HEK293 (cell line): ENCODE data around the gene SLC19A2.

ENCODE experiments used
- CTCF ChIA-PET: fragments of 350-600 bp; formaldehyde crosslinking; extraction: SDS; loops from one replicate; lab custom pipeline; 2021; ENCODE audit warnings: antibody characterized with exemption; lab: Yijun Ruan, JAX
- POLR2A ChIA-PET: fragments of 300-600 bp; formaldehyde crosslinking; extraction: SDS; loops from one replicate; lab custom pipeline; 2020; ENCODE audit warnings: antibody characterized with exemption, inconsistent platforms; lab: Yijun Ruan, JAX
- H3K27ac ChIP-seq: fragments of 200-500 bp; sonication (Bioruptor generic); 2 replicates; pipeline ENCODE4 v1.5.1; 2014; ENCODE audit warnings: low read depth, low read length, control low read depth, inconsistent platforms; ENCODE audit errors: extremely low read depth
- H3K36me3 ChIP-seq, 2 experiments: fragments of 200-500 bp in 1 of 2; sonication (Bioruptor generic) in 1 of 2; 1 replicate in 1 of 2; 2 replicates in 1 of 2; pipeline ENCODE4 v1.5.1; 2014 to 2017; ENCODE audit warnings: inconsistent platforms in 2 of 2, low read length in 2 of 2; ENCODE audit not compliant: control insufficient read depth in 2 of 2, insufficient read depth in 1 of 2
- H3K4me1 ChIP-seq: fragments of 200-500 bp; sonication (Bioruptor generic); 2 replicates; pipeline ENCODE4 v1.5.1; 2014; ENCODE audit warnings: mild to moderate bottlenecking, low read length, inconsistent platforms; ENCODE audit not compliant: control insufficient read depth, insufficient read depth
- H3K4me3 ChIP-seq: 2 replicates; pipeline ENCODE4 v1.5.1; 2011; ENCODE audit warnings: low read depth, mild to moderate bottlenecking, control low read depth, low read length, moderate library complexity
- H3K9me3 ChIP-seq: fragments of 200-500 bp; sonication (Bioruptor generic); 2 replicates; pipeline ENCODE4 v1.5.1; 2014; ENCODE audit warnings: low read depth, low read length, inconsistent platforms; ENCODE audit not compliant: control insufficient read depth, insufficient read depth
- BCL6B ChIP-seq: fragments of 450-650 bp; formaldehyde crosslinking; IDR thresholded peaks from 2 replicates; pipeline ENCODE4 v1.5.1; 2017; ENCODE audit warnings: missing biosample characterization, missing genetic modification characterization
- HIC1 ChIP-seq: fragments of 450-650 bp; formaldehyde crosslinking; IDR thresholded peaks from 2 replicates; pipeline ENCODE4 v1.5.1; 2016; ENCODE audit warnings: missing biosample characterization, missing genetic modification characterization
- OSR2 ChIP-seq: fragments of 450-650 bp; formaldehyde crosslinking; IDR thresholded peaks from 2 replicates; pipeline ENCODE4 v1.5.1; 2016; ENCODE audit warnings: missing biosample characterization, missing genetic modification characterization
- SETDB1 ChIP-seq: IDR thresholded peaks from one replicate; pipeline ENCODE4 v1.6.1; 2017; ENCODE audit warnings: mild to moderate bottlenecking, low read length, moderate library complexity, mixed read lengths; ENCODE audit not compliant: insufficient read length
- ZBTB21 ChIP-seq: fragments of 450-650 bp; formaldehyde crosslinking; IDR thresholded peaks from 2 replicates; pipeline ENCODE4 v1.5.1; 2017; ENCODE audit warnings: missing biosample characterization, missing genetic modification characterization
- ZIC2 ChIP-seq: fragments of 450-650 bp; formaldehyde crosslinking; IDR thresholded peaks from 2 replicates; pipeline ENCODE4 v1.5.1; 2016; ENCODE audit warnings: missing biosample characterization, missing genetic modification characterization
- ZNF155 ChIP-seq: fragments of 450-650 bp; formaldehyde crosslinking; IDR thresholded peaks from 2 replicates; pipeline ENCODE4 v1.5.1; 2016; ENCODE audit warnings: missing biosample characterization, missing genetic modification characterization
- ZNF211 ChIP-seq: fragments of 450-650 bp; formaldehyde crosslinking; IDR thresholded peaks from 2 replicates; pipeline ENCODE4 v1.5.1; 2016; ENCODE audit warnings: low read depth, missing biosample characterization, missing genetic modification characterization
- ZNF24 ChIP-seq: fragments of 450-650 bp; formaldehyde crosslinking; IDR thresholded peaks from 2 replicates; pipeline ENCODE4 v1.5.1; 2016; ENCODE audit warnings: missing biosample characterization, missing genetic modification characterization
- ZNF274 ChIP-seq, 2 experiments: fragments of 200-500 bp in 1 of 2; fragments of 450-650 bp in 1 of 2; sonication (Bioruptor generic) in 1 of 2; formaldehyde crosslinking in 1 of 2; IDR thresholded peaks; 2 replicates each; pipeline versions ENCODE4 v1.5.1 to v1.6.1; 2014 to 2016; ENCODE audit warnings: borderline replicate concordance in 1 of 2, inconsistent platforms in 1 of 2, low read length in 1 of 2, missing biosample characterization in 1 of 2, missing genetic modification characterization in 1 of 2
- ZNF341 ChIP-seq: fragments of 450-650 bp; formaldehyde crosslinking; IDR thresholded peaks from 2 replicates; pipeline ENCODE4; 2016; ENCODE audit warnings: low read depth, missing biosample characterization, missing genetic modification characterization
- ZNF433 ChIP-seq: fragments of 450-650 bp; formaldehyde crosslinking; IDR thresholded peaks from 2 replicates; pipeline ENCODE4 v1.5.1; 2016; ENCODE audit warnings: missing biosample characterization, missing genetic modification characterization, low read depth
- ZNF548 ChIP-seq: fragments of 450-650 bp; formaldehyde crosslinking; IDR thresholded peaks from 2 replicates; pipeline ENCODE4 v1.5.1; 2016; ENCODE audit warnings: missing biosample characterization, missing genetic modification characterization
- ZNF658 ChIP-seq: fragments of 450-650 bp; formaldehyde crosslinking; IDR thresholded peaks from 2 replicates; pipeline ENCODE4; 2016; ENCODE audit warnings: missing biosample characterization, missing genetic modification characterization
- ZNF785 ChIP-seq: fragments of 450-650 bp; formaldehyde crosslinking; IDR thresholded peaks from 2 replicates; pipeline ENCODE4 v1.5.1; 2016; ENCODE audit warnings: missing biosample characterization, missing genetic modification characterization
- ZNF792 ChIP-seq: fragments of 450-650 bp; formaldehyde crosslinking; IDR thresholded peaks from 2 replicates; pipeline ENCODE4 v1.5.1; 2016; ENCODE audit warnings: missing biosample characterization, missing genetic modification characterization
- ZNF837 ChIP-seq: fragments of 450-650 bp; formaldehyde crosslinking; IDR thresholded peaks from 2 replicates; pipeline ENCODE4 v1.5.1; 2016; ENCODE audit warnings: missing biosample characterization, missing genetic modification characterization
- TF ChIP-seq, protein P1 (sequence below): fragments of 450-650 bp; IDR thresholded peaks from 2 replicates; pipeline ENCODE4 v1.5.1; 2018; ENCODE audit warnings: missing biosample characterization, mild to moderate bottlenecking, missing genetic modification characterization
- TF ChIP-seq, protein P2 (sequence below): fragments of 450-650 bp; formaldehyde crosslinking; IDR thresholded peaks from 2 replicates; pipeline ENCODE4 v1.5.1; 2017; ENCODE audit warnings: missing biosample characterization, missing genetic modification characterization

SLC19A2 gene

DNA sequence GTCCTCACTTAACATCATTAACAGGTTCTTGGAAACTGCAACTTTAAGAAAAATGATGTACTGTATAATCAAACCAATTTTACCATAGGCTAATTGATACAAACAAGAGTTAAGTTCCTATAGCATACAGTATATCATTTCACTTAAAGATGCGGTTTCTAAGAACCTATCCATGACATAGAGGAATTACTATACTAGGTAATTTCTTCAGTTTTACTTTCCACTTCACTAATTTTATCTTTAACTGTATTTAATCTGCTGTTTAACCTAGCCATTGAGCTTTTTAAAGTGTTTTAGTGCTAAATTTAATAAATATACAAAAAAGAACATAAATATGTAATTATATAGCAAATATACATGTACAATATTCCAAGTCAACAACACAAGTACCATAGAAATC, 28.3 kb downstream of the SLC19A2 start:
- Histone ChIP-seq H3K4me3 (no peak overlapping the region), H3K27ac (no peak overlapping the region), H3K36me3 (no peaks in the 10 kb centered on the region), H3K4me1 (no peaks in the 10 kb centered on the region), H3K9me3 (no peaks in the 10 kb centered on the region)
- ChIA-PET POLR2A (no interaction called here), CTCF (no interaction called here)
- TF ChIP-seq, protein P1, sequence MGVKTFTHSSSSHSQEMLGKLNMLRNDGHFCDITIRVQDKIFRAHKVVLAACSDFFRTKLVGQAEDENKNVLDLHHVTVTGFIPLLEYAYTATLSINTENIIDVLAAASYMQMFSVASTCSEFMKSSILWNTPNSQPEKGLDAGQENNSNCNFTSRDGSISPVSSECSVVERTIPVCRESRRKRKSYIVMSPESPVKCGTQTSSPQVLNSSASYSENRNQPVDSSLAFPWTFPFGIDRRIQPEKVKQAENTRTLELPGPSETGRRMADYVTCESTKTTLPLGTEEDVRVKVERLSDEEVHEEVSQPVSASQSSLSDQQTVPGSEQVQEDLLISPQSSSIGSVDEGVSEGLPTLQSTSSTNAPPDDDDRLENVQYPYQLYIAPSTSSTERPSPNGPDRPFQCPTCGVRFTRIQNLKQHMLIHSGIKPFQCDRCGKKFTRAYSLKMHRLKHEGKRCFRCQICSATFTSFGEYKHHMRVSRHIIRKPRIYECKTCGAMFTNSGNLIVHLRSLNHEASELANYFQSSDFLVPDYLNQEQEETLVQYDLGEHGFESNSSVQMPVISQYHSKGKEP (tag by site-specific recombination) = no peak
- peak; percentile 67 for TF ChIP-seq SETDB1

DNA sequence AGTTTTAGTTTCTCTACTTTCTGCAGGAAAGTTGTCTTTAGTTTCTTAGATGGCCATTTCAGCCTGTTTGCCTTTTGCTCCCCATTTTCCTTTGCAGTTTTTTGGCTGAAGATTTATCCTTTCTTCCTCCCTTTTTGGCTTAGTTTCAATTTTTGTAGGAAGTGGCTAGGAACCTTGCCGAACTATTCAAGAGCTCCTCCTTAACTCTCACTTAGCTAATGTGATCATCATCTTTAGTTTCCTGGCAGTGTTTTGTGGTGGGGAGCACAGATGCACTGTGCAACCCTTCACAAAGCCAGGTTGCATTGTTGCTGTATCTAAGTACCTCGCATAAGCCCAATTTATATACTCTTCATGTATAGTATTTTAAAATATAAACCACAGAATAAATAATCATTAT, 29.7 kb downstream of the SLC19A2 start:
- ChIA-PET CTCF (interaction anchor here (0.7 kb wide), 1 partner anchor 274 kb away, joined by 4 read pairs; no protein-coding TSS in a partner anchor), POLR2A (no interaction called here)
- H3K36me3 ChIP-seq = no peaks in the 10 kb centered on the region
- no peaks in the 10 kb centered on the region for H3K4me1 ChIP-seq
- no peak overlapping the region for H3K4me3 ChIP-seq
- H3K9me3 ChIP-seq = no peaks in the 10 kb centered on the region
- TF ChIP-seq ZNF658 (tag by site-specific recombination) (no peak), ZNF341 (tag by site-specific recombination) (no peak), ZNF785 (tag by site-specific recombination) (no peak), HIC1 (tag by site-specific recombination) (no peak), BCL6B (tag by site-specific recombination) (no peak)
- TF ChIP-seq, protein P2, sequence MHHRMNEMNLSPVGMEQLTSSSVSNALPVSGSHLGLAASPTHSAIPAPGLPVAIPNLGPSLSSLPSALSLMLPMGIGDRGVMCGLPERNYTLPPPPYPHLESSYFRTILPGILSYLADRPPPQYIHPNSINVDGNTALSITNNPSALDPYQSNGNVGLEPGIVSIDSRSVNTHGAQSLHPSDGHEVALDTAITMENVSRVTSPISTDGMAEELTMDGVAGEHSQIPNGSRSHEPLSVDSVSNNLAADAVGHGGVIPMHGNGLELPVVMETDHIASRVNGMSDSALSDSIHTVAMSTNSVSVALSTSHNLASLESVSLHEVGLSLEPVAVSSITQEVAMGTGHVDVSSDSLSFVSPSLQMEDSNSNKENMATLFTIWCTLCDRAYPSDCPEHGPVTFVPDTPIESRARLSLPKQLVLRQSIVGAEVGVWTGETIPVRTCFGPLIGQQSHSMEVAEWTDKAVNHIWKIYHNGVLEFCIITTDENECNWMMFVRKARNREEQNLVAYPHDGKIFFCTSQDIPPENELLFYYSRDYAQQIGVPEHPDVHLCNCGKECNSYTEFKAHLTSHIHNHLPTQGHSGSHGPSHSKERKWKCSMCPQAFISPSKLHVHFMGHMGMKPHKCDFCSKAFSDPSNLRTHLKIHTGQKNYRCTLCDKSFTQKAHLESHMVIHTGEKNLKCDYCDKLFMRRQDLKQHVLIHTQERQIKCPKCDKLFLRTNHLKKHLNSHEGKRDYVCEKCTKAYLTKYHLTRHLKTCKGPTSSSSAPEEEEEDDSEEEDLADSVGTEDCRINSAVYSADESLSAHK (tag by site-specific recombination) = no peak
- H3K27ac ChIP-seq = no peak overlapping the region

DNA sequence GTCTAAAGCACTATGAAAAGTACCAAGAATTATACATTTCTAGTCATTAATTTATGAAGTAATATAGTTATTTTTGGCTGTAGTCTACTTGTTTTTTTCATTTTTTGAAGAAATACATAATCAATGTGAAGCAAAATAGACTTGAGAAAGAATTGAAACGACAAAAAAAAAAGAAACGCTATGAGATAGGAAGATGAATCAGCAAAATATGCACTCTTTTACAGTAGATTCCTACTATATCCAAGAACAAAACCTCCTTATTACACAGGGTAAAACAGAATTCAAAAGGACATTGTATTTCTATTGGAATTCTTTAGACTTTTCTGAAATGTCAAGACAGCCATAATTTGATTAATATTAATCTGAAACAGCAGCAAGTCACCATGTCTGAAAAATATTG, 32.8 kb downstream of the SLC19A2 start:
- Histone ChIP-seq H3K36me3 (no peaks in the 10 kb centered on the region), H3K4me3 (no peak overlapping the region), H3K27ac (no peak overlapping the region), H3K4me1 (no peaks in the 10 kb centered on the region), H3K9me3 (no peaks in the 10 kb centered on the region)
- POLR2A ChIA-PET = no interaction called here
- CTCF ChIA-PET = no interaction called here
- no peak for TF ChIP-seq ZNF211 (tag by site-specific recombination)
- no peak for TF ChIP-seq ZBTB21 (tag by site-specific recombination)
- no peak for TF ChIP-seq ZNF433
- no peak for TF ChIP-seq ZIC2 (tag by site-specific recombination)
- no peak for TF ChIP-seq ZNF792 (tag by site-specific recombination)
- TF ChIP-seq ZNF24 (tag by site-specific recombination) = no peak
- TF ChIP-seq ZNF837 (tag by site-specific recombination) = no peak
- no peak for TF ChIP-seq ZNF155 (tag by site-specific recombination)
- TF ChIP-seq OSR2 = no peak
- TF ChIP-seq ZNF548 = no peak
- no peak for TF ChIP-seq ZNF274 (IDR thresholded peaks at IDR 0.05; ENCODE audit: low read length)
- TF ChIP-seq ZNF274 (tag by site-specific recombination; IDR thresholded peaks at IDR 0.05; ENCODE audit: borderline replicate concordance) = no peak
